Measurements from ENCODE around the gene ZEB2. TPM values are rescaled to one million over a fixed set of nuclear protein-coding genes. Genes with fewer than 3 reads are reported as not detected.
A peak's percentile ranks its signal among the peaks of the same experiment; 100 is the strongest.

ZEB2 gene
- total RNA-seq, 2 experiments from 2014 or later = 13.5 to 14.9 TPM

GRCh38 chr2:144359684-144360083 is 160.2 kb downstream of the ZEB2 start:
- intact Hi-C loops (cut with micrococcal nuclease) = no loop called here
- ATAC-seq (no peak), DNase-seq (no peak)
- no peaks in the 10 kb centered on the region for H3K36me3 Mint-ChIP-seq (ENCODE audit: low read depth)
- H3K27me3 Mint-ChIP-seq = no peaks in the 10 kb centered on the region
- no peaks in the 10 kb centered on the region for H3K9me3 Mint-ChIP-seq
- H3K4me3 Mint-ChIP-seq = no peak overlapping the region
- CTCF ChIA-PET = no interaction called here
- no peak for TF ChIP-seq CTCF (IDR thresholded peaks at IDR 0.05)
- POLR2A ChIA-PET = interaction anchor here (0.9 kb wide), 1 partner anchor 176 kb away, joined by 3 read pairs; no protein-coding TSS in a partner anchor
- peak overlapping the region; percentile 62 for H3K27ac Mint-ChIP-seq
- H3K4me1 Mint-ChIP-seq (ENCODE audit: low read depth) = peaks cover 21% of the 10 kb centered on the region

- no peaks in the 10 kb centered on the region for H3K9me3 Mint-ChIP-seq
- POLR2A ChIA-PET = interaction anchor here (0.9 to 1.0 kb wide), 2 partner anchors 34 to 176 kb away, joined by 3 read pairs; no protein-coding TSS in a partner anchor
- peak; percentile 73 for DNase-seq
Observed at GRCh38 chr2:144358979-144359541, 160.9 kb downstream of the ZEB2 start.

GRCh38 chr2:144358374-144358964 is 161.4 kb downstream of the ZEB2 start:
- Mint-ChIP-seq H3K4me1 (ENCODE audit: low read depth) (peaks cover 21% of the 10 kb centered on the region), H3K9me3 (no peaks in the 10 kb centered on the region), H3K4me3 (peak overlapping the region; percentile 14), H3K27ac (peak overlapping the region; percentile 62), H3K27me3 (no peaks in the 10 kb centered on the region), H3K36me3 (ENCODE audit: low read depth) (no peaks in the 10 kb centered on the region)
- no peak for TF ChIP-seq CTCF (IDR thresholded peaks at IDR 0.05)
- ChIA-PET CTCF (interaction anchor here (1.2 kb wide), 1 partner anchor 25 kb away, joined by 3 read pairs; no protein-coding TSS in a partner anchor), POLR2A (interaction anchor here (0.9 to 1.0 kb wide), 2 partner anchors 34 to 175 kb away, joined by 3 read pairs; no protein-coding TSS in a partner anchor)
- no peak for DNase-seq
- peak; percentile 2 for ATAC-seq
- intact Hi-C loops (cut with micrococcal nuclease) = no loop called here

More at GRCh38 chr2:144358979-144359541, 160.9 kb downstream of the ZEB2 start:
- H3K4me1 Mint-ChIP-seq (ENCODE audit: low read depth) = peaks cover 21% of the 10 kb centered on the region
- TF ChIP-seq CTCF (IDR thresholded peaks at IDR 0.05) = no peak
- peak overlapping the region; percentile 62 for H3K27ac Mint-ChIP-seq
- CTCF ChIA-PET = no interaction called here
- peak; percentile 74 for ATAC-seq
- intact Hi-C loops (cut with micrococcal nuclease) = no loop called here
- H3K36me3 Mint-ChIP-seq (ENCODE audit: low read depth) = no peaks in the 10 kb centered on the region
- no peaks in the 10 kb centered on the region for H3K27me3 Mint-ChIP-seq
- no peak overlapping the region for H3K4me3 Mint-ChIP-seq

- no peaks in the 10 kb centered on the region for H3K9me3 Mint-ChIP-seq
- DNase-seq = peak; percentile 50
- peak; percentile 76 for ATAC-seq
- H3K27ac Mint-ChIP-seq = peak overlapping the region; percentile 62
- peaks cover 21% of the 10 kb centered on the region for H3K4me1 Mint-ChIP-seq (ENCODE audit: low read depth)
- H3K4me3 Mint-ChIP-seq = peak overlapping the region; percentile 14
- intact Hi-C loops (cut with micrococcal nuclease) = no loop called here
- TF ChIP-seq CTCF (IDR thresholded peaks at IDR 0.05) = no peak
- POLR2A ChIA-PET = interaction anchor here (1.1 kb wide), 1 partner anchor 25 kb away, joined by 3 read pairs; no protein-coding TSS in a partner anchor
- H3K36me3 Mint-ChIP-seq (ENCODE audit: low read depth) = no peaks in the 10 kb centered on the region
- CTCF ChIA-PET = interaction anchor here (1.2 kb wide), 1 partner anchor 24 kb away, joined by 3 read pairs; no protein-coding TSS in a partner anchor
- H3K27me3 Mint-ChIP-seq = no peaks in the 10 kb centered on the region
Observed at GRCh38 chr2:144357623-144358373, 162.1 kb downstream of the ZEB2 start.

Data from activated CD8-positive, alpha-beta T cell treated with anti-CD3 and anti-CD28 coated beads for 36 hours (primary cell).